Endothelial cell of umbilical vein (primary cell): ENCODE results near the gene ZNF689. TPM values are rescaled to one million over a fixed set of nuclear protein-coding genes. Genes with fewer than 3 reads are reported as not detected.

Experiments
- BruUV-seq: library from RNA; stranded (reverse); fragments of 400-500 nt; replicated peaks from 2 replicates; lab custom pipeline; 2021; lab: Mats Ljungman, UMichigan
- CTCF ChIA-PET: fragments of 300-600, 350-600 bp; sonication (Branson Sonifier 250); formaldehyde crosslinking; loops from one replicate; lab custom pipeline; 2021; ENCODE audit warnings: antibody characterized with exemption, inconsistent platforms; lab: Charles Lee
- POLR2A ChIA-PET: fragments of 300-600, 350-600 bp; sonication (Branson Sonifier 250); formaldehyde crosslinking; loops from one replicate; lab custom pipeline; 2021; ENCODE audit warnings: antibody characterized with exemption, inconsistent platforms; lab: Charles Lee
- DNase-seq: peaks from one replicate; pipeline ENCODE4 v3.0.0-alpha.2; 2011; ENCODE audit warnings: low read depth, low spot score
- FAIRE-seq: peaks from 2 replicates; lab custom pipeline; 2011; peaks lifted over from hg19 to GRCh38; lab: Jason Lieb, UNC
- H2AFZ ChIP-seq: 2 replicates; pipeline ENCODE4 v1.6.0; 2012; ENCODE audit warnings: low read depth, low read length, control low read depth, inconsistent platforms
- H3K27ac ChIP-seq: 2 replicates; pipeline ENCODE4 v1.5.1; 2011; ENCODE audit warnings: low read depth, mild to moderate bottlenecking, control low read depth, low read length, moderate library complexity; ENCODE audit not compliant: insufficient read depth
- H3K27me3 ChIP-seq, 2 experiments: 2 replicates each; pipeline versions ENCODE4 v1.6.0 to v1.6.1; 2011; ENCODE audit warnings: low read length in 2 of 2, mixed read lengths in 1 of 2; ENCODE audit not compliant: control insufficient read depth in 2 of 2, insufficient read depth in 2 of 2
- H3K36me3 ChIP-seq, 2 experiments: 2 replicates in 1 of 2; 3 replicates in 1 of 2; pipeline ENCODE4 v1.5.1; 2011; ENCODE audit warnings: low read length in 2 of 2, mild to moderate bottlenecking in 1 of 2, moderate library complexity in 1 of 2; ENCODE audit not compliant: control insufficient read depth in 2 of 2, insufficient read depth in 2 of 2; ENCODE audit errors: extremely low read depth in 1 of 2
- H3K4me1 ChIP-seq: 3 replicates; pipeline ENCODE4 v1.5.1; 2011; ENCODE audit warnings: mild to moderate bottlenecking, low read length; ENCODE audit not compliant: control insufficient read depth, insufficient read depth; ENCODE audit errors: extremely low read depth
- H3K4me2 ChIP-seq: 2 replicates; pipeline ENCODE4 v1.6.1; 2011; ENCODE audit warnings: low read length, control low read depth, mixed read lengths; ENCODE audit not compliant: insufficient read depth
- H3K4me3 ChIP-seq, 3 experiments: fragments of 200-600 bp in 1 of 3; sonication (generic), shearing (Covaris generic) in 1 of 3; replicated peaks in 1 of 3; 2 replicates each; pipeline ENCODE4 v1.5.1; 2011 to 2016; ENCODE audit warnings: control low read depth in 3 of 3, low read length in 3 of 3, mild to moderate bottlenecking in 2 of 3, inconsistent platforms in 1 of 3, low read depth in 1 of 3, moderate library complexity in 1 of 3; ENCODE audit not compliant: insufficient read depth in 1 of 3
- H3K79me2 ChIP-seq: 2 replicates; pipeline ENCODE4 v1.6.0; 2012; ENCODE audit warnings: low read length, inconsistent platforms; ENCODE audit not compliant: control insufficient read depth, insufficient read depth
- H3K9ac ChIP-seq: replicated peaks from 2 replicates; pipeline ENCODE3; 2011; ENCODE audit warnings: low read length, control low read depth; ENCODE audit not compliant: insufficient read depth; ENCODE audit errors: extremely low read depth
- H3K9me1 ChIP-seq: replicated peaks from 3 replicates; pipeline ENCODE4 v1.6.0; 2011; ENCODE audit warnings: mild to moderate bottlenecking, low read length; ENCODE audit not compliant: control insufficient read depth, insufficient read depth; ENCODE audit errors: extremely low read depth
- H3K9me3 ChIP-seq: replicated peaks from 2 replicates; pipeline ENCODE4 v1.5.1; 2012; ENCODE audit warnings: low read length, inconsistent platforms; ENCODE audit not compliant: control insufficient read depth, insufficient read depth
- H4K20me1 ChIP-seq: replicated peaks from 2 replicates; pipeline ENCODE3; 2011; ENCODE audit warnings: mild to moderate bottlenecking, low read length; ENCODE audit not compliant: control insufficient read depth, insufficient read depth; ENCODE audit errors: extremely low read depth
- CTCF ChIP-seq, 2 donors: IDR thresholded peaks; 1 replicate in 1 of 2; 2 replicates in 1 of 2; pipeline ENCODE4 v1.5.1; 2011; ENCODE audit warnings: low read length in 2 of 2, mild to moderate bottlenecking in 2 of 2, moderate library complexity in 2 of 2, control low read depth in 1 of 2, inconsistent platforms in 1 of 2, low read depth in 1 of 2; ENCODE audit not compliant: insufficient read depth in 1 of 2; ENCODE audit errors: extremely low read depth in 1 of 2
- EZH2 ChIP-seq: IDR thresholded peaks from 2 replicates; pipeline ENCODE4 v1.6.1; 2012; ENCODE audit warnings: borderline replicate concordance, low read depth, mild to moderate bottlenecking, moderate library complexity, low read length, inconsistent platforms; ENCODE audit not compliant: severe bottlenecking
- FOS ChIP-seq: IDR thresholded peaks from 2 replicates; pipeline ENCODE4 v1.6.1; 2011; ENCODE audit warnings: mild to moderate bottlenecking, low read length, moderate library complexity, borderline replicate concordance; ENCODE audit not compliant: insufficient read depth
- GATA2 ChIP-seq: IDR thresholded peaks from 2 replicates; pipeline ENCODE4 v1.7.0; 2011; ENCODE audit warnings: low read depth, mild to moderate bottlenecking, moderate library complexity, mixed read lengths, low read length; ENCODE audit not compliant: insufficient read length, insufficient read depth
- JUN ChIP-seq: IDR thresholded peaks from 2 replicates; pipeline ENCODE4 v1.6.1; 2011; ENCODE audit warnings: borderline replicate concordance, low read depth; ENCODE audit not compliant: insufficient read length, insufficient read depth
- MAX ChIP-seq: IDR thresholded peaks from 2 replicates; pipeline ENCODE4 v1.6.1; 2011; ENCODE audit not compliant: insufficient read depth, insufficient read length
- MYC ChIP-seq: IDR thresholded peaks from one replicate; pipeline ENCODE4 v1.6.1; 2011; ENCODE audit warnings: mild to moderate bottlenecking, low read depth, low read length
- POLR2A ChIP-seq: IDR thresholded peaks from 2 replicates; pipeline ENCODE4 v1.6.1; 2012; ENCODE audit warnings: low read depth, mild to moderate bottlenecking, control low read depth, low read length
- POLR2AphosphoS5 ChIP-seq: IDR thresholded peaks from 2 replicates; pipeline ENCODE4 v1.6.1; 2012; ENCODE audit warnings: low read depth, mild to moderate bottlenecking, control low read depth, low read length, moderate library complexity; ENCODE audit not compliant: insufficient read depth
- dilution Hi-C: fragments of 300-500 bp; cut with MboI; formaldehyde crosslinking; loops from one replicate; pipeline ENCODE4 v1.15.0; 2019; ENCODE audit warnings: low sequenced_read_pairs; ENCODE audit not compliant: extremely low pct_ligation_motif_present
- intact Hi-C: fragments of 100-400 bp; cut with micrococcal nuclease; formaldehyde crosslinking; loops from one replicate; pipeline ENCODE4 v1.10.0; 2022
- polyA plus RNA-seq, 4 experiments: library from polyadenylated mRNA; depleted of rRNA in 3 of 4; stranded (reverse) in 3 of 4; unstranded in 1 of 4; fragments of >200 nt; gene quantifications; 2 replicates each; pipeline versions ENCODE4 v1.2.1 to v1.2.3, GENCODE V29; 2011 to 2012; ENCODE audit warnings: missing spikeins in 1 of 4
- total RNA-seq: library from RNA; stranded (reverse); gene quantifications from 2 replicates; pipeline ENCODE4 v1.2.3, GENCODE V29; 2021

The ZNF689 gene
- total and polyA plus RNA-seq, 2 donors (not counting 3 experiments of a cell fraction or from before 2014, with no cell fraction given), result 7.5 to 8.4 TPM

- Histone ChIP-seq H3K36me3 (peaks cover 0 to 18% of the 10 kb centered on the region in 2 experiments), H3K4me3 (no peak overlapping the region), H3K79me2 (no peaks in the 10 kb centered on the region), H3K4me2 (no peak overlapping the region), H3K9ac (no peak overlapping the region), H2AFZ (no peak overlapping the region), H3K27ac (no peak overlapping the region), H3K9me3 (no peaks in the 10 kb centered on the region), H4K20me1 (no peaks in the 10 kb centered on the region), H3K9me1 (no peaks in the 10 kb centered on the region), H3K27me3 (no peaks in the 10 kb centered on the region), H3K4me1 (no peaks in the 10 kb centered on the region)
- intact Hi-C loops, result no loop called here
- DNase-seq (no peak), FAIRE-seq (no peak)
- no peak for TF ChIP-seq CTCF (IDR thresholded peaks at IDR 0.05; ENCODE audit: extremely low read depth in 1 of 2, insufficient read depth in 1 of 2, low read depth in 1 of 2, low read length in 2 of 2)
- TF ChIP-seq JUN, result no peak
- no peak for TF ChIP-seq GATA2
- TF ChIP-seq FOS, result no peak
- TF ChIP-seq POLR2AphosphoS5, result no peak
- TF ChIP-seq MAX, result no peak
- no peak for TF ChIP-seq POLR2A
- TF ChIP-seq MYC, result no peak
- no peak for TF ChIP-seq EZH2
- ChIA-PET POLR2A (no interaction called here), CTCF (interaction anchor here (1.2 to 4.0 kb wide), 4 partner anchors 9 to 170 kb away, joined by 6 to 47 read pairs (median 11); partner anchors contain the start of genes DCTPP1 and ZNF689)
- dilution Hi-C loops, result no loop called here
- no TSS peak for BruUV-seq
Measured at GRCh38 chr16:30600215-30600614, 10.0 kb downstream of the ZNF689 start.
